AG09319 (cell line): Measurements from ENCODE around the gene LRRC8C.

Experiments used
- DNase-seq: peaks from one replicate; pipeline ENCODE4 v3.0.0-alpha.2; 2010; ENCODE audit warnings: low read depth; ENCODE audit errors: extremely low read depth
- TF ChIP-seq, protein P1 (sequence below): IDR thresholded peaks from 2 replicates; pipeline ENCODE4 v1.5.1; 2011; ENCODE audit warnings: low read depth, mild to moderate bottlenecking, inconsistent platforms, low read length, moderate library complexity

LRRC8C gene

DNA sequence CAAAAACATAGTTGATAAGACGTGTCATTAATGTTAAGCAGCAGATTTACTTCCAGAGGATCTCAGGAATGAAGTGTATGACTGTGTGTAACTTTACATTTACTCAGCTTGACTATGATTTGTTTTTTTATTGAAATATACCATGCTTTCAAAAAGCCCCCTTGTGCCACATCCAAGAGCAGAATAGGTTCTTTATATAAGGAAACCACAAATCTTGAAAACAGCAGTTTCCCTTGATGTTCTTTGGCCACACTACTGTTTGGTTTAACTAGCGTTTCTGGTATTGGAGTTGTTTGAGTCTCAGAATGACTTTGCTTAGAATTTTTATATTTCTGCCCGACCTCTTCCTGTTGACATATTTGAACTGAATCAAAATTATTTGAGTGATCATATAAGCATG, 25.0 kb downstream of the LRRC8C start:
- DNase-seq: no peak
- TF ChIP-seq, protein P1, sequence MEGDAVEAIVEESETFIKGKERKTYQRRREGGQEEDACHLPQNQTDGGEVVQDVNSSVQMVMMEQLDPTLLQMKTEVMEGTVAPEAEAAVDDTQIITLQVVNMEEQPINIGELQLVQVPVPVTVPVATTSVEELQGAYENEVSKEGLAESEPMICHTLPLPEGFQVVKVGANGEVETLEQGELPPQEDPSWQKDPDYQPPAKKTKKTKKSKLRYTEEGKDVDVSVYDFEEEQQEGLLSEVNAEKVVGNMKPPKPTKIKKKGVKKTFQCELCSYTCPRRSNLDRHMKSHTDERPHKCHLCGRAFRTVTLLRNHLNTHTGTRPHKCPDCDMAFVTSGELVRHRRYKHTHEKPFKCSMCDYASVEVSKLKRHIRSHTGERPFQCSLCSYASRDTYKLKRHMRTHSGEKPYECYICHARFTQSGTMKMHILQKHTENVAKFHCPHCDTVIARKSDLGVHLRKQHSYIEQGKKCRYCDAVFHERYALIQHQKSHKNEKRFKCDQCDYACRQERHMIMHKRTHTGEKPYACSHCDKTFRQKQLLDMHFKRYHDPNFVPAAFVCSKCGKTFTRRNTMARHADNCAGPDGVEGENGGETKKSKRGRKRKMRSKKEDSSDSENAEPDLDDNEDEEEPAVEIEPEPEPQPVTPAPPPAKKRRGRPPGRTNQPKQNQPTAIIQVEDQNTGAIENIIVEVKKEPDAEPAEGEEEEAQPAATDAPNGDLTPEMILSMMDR: no peak

DNA sequence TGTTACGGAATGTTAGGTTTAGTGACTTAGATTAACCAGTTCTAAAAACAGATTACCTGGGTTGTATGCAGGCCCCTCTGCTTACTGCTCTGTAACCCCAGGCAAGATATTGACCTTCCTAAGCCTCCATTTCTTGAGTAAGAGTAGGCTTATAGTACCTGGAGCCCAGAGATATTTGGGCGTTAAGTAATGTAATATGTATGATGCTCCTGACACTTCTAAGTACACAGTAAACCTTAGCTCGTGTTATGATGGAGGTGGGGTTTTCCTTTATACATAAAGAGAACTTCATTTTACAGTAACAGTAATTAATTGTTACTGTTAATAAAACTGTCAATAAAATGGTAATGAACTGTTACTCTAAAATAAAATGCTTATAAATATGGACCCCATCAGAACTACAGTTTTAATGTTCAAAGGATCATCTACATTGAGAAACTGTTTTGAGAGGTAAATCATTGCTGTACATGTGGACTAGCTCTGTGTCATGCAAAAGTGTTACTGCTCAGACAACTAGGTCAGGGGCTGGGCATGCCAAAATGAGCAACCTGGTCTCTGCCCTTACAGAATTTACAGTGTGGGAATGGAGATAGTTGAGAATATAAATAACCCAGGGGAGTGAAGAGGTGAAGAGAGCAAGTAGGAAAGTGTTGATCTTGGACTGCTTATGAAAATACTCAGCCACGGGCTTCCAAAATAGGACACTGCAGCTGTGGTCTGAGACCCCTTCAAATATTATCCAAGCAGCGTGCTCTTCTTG, 26.6 kb downstream of the LRRC8C start:
- no peak for DNase-seq
- TF ChIP-seq, protein P1: no peak

DNA sequence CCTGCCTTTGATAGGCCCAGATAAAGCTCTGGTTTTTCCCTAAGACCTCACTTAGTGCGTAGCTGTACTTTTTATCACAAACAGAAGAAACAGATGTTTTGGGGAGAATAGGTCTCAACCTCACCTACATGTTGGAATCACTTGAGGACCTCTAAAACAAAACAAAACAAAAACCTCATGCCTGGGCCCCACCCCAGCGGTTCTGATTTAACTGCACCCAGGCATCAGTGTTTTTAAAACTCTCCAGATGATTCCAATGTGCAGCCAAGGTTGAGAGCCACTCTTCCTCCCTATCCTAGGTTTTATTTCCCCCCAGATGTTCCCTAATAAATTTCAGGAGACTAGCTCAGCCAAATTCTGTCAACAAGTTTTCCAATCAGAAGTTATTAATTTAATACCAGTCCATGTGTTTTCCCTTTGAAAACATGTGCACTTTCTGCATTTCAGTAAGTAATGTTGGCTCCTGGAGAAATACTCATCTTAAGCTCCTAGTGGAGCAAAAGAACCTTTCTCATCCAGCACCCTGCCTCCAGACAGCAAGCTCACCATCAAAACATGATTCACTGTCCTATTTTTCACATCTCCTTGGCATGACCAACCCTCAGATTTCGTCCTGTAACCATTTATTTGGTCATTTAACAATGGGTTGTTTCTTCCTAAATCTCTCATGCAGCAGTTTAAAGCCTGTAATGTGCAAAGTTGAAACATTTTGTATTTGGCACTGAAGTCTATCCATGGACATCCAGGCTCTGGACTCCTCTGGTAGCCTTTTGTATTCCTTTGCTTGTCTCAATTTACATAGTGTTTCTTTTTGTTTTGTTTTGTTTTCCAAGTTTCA, 27.5 kb downstream of the LRRC8C start:
- TF ChIP-seq, protein P1: no peak
- DNase-seq: no peak

DNA sequence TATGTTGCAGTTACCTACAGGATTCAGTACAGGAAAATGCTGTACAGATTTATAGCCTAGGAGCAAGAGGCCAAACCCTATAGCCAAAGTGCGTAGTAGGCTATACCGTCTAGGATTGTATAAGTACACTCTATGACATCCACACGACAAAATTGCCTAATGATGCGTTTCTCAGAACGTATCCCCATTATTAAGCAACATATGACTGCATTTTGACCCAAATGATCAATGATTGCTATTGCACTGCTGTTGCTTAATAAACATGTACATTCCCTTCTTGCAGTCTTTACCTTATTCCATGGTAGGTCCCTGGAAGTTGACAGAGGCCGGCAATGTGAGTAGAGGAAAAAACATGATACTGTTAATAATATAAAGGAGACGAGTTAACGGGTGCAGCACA, 33.0 kb downstream of the LRRC8C start:
- TF ChIP-seq, protein P1: no peak
- DNase-seq: no peak

DNA sequence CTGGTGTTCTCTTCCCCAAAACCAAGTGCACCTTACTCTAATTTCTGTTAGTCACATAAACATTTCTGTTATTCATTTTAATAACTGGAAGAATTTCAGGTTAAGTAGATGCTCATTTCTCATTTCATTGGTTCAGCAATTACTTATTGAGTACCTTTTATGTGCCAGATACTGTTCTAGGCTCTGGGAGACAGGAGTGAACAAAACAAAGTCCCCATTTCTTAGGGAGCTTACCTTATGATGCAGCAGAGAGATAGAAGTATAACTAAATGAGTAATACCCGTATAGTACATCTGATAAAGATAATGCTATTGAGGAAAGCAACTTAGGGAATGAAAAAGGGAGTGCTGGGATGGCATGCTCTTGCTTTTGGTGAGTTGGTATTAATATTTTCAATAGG, 33.7 kb downstream of the LRRC8C start:
- no peak for DNase-seq
- TF ChIP-seq, protein P1: no peak

DNA sequence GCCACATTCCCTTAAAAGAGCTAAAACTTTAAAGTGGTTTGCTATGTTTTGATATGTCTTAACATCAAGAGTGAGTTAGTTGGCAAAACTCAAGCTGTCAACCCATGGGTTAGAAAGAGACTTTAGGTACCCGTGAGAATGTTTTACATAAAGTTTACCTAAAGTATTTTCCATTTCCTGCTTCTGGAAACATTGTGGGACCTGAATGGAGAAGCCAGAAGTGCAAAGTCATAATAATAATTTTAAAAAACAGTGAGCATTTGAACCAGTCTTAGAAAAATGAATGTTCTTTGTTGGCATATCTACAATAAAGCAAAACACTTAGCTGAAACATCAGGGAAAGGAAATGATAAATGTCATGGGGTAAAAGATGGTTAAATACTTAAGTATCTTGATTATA, 34.8 kb downstream of the LRRC8C start:
- DNase-seq: no peak
- TF ChIP-seq, protein P1: no peak

DNA sequence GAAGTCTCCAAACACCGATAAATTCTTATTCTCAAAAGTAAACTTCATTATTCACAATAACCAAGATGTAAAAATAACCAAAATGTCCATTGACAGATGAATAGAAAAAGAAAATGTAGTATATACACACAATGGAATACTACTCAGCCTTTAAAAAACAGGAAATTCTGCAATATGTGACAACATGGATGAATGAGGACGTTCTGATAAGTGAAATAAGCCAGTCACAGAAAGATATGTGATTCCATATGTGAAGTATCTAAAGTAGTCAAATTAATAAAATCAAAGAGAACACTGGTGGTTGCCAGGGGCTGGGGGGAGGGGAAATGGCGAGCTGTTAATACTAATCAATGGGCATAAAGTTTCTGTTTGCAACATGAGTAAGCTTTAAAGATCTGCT, 36.0 kb downstream of the LRRC8C start:
- no peak for DNase-seq
- TF ChIP-seq, protein P1: no peak
